Measurements from ENCODE around the gene HTRA3. TPM values are rescaled to one million over a fixed set of nuclear protein-coding genes. Genes with fewer than 3 reads are reported as not detected.

The HTRA3 gene
- total and polyA plus RNA-seq, 2 experiments from 2014 or later = 6.9 to 15.7 TPM

DNA sequence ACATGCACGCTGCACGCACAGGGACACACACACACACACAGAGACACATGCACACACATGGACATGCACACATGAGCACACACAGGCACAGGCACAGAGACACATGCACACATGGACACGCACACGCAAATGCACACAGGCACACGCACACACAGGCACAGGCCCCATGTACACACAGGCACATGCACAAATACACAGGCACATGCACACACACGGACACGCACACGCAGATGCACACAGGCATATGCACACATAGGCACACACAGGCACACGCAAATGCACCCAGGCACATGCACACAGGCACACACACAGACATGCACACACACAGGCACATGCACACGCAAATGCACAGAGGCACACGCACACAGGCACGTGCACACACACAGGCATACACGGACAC, 30.3 kb upstream of the HTRA3 start:
- DNase-seq (ENCODE audit: low read depth in 1 of 2, low spot score in 1 of 2) = no peak
- TF ChIP-seq, protein P1, sequence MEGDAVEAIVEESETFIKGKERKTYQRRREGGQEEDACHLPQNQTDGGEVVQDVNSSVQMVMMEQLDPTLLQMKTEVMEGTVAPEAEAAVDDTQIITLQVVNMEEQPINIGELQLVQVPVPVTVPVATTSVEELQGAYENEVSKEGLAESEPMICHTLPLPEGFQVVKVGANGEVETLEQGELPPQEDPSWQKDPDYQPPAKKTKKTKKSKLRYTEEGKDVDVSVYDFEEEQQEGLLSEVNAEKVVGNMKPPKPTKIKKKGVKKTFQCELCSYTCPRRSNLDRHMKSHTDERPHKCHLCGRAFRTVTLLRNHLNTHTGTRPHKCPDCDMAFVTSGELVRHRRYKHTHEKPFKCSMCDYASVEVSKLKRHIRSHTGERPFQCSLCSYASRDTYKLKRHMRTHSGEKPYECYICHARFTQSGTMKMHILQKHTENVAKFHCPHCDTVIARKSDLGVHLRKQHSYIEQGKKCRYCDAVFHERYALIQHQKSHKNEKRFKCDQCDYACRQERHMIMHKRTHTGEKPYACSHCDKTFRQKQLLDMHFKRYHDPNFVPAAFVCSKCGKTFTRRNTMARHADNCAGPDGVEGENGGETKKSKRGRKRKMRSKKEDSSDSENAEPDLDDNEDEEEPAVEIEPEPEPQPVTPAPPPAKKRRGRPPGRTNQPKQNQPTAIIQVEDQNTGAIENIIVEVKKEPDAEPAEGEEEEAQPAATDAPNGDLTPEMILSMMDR (IDR thresholded peaks at IDR 0.05; ENCODE audit: low read depth, low read length) = no peak
- Histone ChIP-seq H3K27ac (no peak overlapping the region), H3K27me3 (no peaks in the 10 kb centered on the region), H3K4me1 (ENCODE audit: low read depth) (peaks cover 8% of the 10 kb centered on the region), H3K36me3 (no peaks in the 10 kb centered on the region), H3K9me3 (ENCODE audit: low read depth) (no peaks in the 10 kb centered on the region), H3K4me3 (no peak overlapping the region)

DNA sequence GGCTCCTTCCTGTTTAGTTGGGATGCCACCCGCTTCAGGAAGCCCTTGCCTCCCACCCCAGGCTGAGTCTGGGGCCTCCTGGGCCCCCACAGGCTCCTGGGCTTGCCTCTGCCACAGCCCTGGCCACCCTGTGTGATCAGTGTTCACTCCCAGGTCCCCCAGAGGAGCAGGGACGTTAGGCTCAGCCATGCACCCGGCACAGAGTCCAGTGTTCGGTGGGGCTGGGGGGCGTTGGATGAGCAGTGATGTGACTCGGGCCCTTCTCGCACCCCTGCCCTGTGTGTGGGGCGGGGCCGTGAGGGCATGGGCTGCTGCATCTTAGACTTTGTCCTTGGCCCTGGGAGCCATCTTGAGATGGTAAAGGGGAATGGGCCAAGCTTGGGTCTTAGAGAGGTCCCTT, 29.9 kb upstream of the HTRA3 start:
- H3K27me3 ChIP-seq = no peaks in the 10 kb centered on the region
- no peaks in the 10 kb centered on the region for H3K9me3 ChIP-seq (ENCODE audit: low read depth)
- H3K4me1 ChIP-seq (ENCODE audit: low read depth) = peaks cover 8% of the 10 kb centered on the region
- no peak for DNase-seq (ENCODE audit: low read depth in 1 of 2, low spot score in 1 of 2)
- H3K36me3 ChIP-seq = no peaks in the 10 kb centered on the region
- no peak overlapping the region for H3K27ac ChIP-seq
- TF ChIP-seq, protein P1 (IDR thresholded peaks at IDR 0.05; ENCODE audit: low read depth, low read length) = no peak
- H3K4me3 ChIP-seq = no peak overlapping the region

DNA sequence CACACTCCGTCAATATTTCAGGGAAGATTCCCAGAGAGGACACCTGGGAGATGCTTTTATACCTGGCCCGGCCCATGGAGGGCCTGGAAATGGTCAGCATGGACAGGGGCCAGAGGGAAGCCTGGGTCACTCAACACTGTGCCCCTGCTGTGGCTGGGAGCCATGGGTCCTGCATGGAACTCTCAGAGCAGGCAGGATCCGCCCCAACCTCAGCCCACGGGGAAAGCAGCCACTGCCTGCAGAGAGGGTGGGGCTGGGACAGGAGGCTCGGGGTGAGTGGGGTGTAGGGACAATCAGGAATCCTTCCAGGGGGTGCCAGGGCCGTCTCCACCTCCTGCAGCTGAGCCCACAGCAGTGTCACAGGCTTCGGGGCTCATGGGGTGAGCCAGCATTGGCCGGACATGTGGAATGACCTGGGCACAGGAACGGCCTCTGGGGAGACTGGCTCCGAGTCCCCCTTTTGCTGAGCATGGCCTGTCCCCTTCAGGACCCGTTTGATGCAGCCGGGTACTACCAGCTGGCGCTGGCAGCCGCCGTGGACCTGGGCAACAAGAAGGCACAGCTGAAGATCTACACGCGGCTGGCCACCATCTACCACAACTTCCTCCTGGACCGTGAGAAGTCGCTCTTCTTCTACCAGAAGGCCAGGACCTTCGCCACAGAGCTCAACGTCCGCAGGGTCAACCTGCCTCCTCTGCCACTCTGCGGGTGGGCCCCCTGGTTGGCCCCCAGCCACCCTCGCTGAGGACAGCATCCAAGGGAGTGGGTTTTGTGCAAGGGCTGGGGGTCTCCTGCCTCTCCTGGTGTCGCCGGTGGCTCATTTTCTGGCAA, 29.1 kb upstream of the HTRA3 start:
- H3K4me3 ChIP-seq = no peak overlapping the region
- H3K4me1 ChIP-seq (ENCODE audit: low read depth) = peaks cover 8% of the 10 kb centered on the region
- TF ChIP-seq, protein P1 (IDR thresholded peaks at IDR 0.05; ENCODE audit: low read depth, low read length) = no peak
- H3K9me3 ChIP-seq (ENCODE audit: low read depth) = no peaks in the 10 kb centered on the region
- DNase-seq (ENCODE audit: low read depth in 1 of 2, low spot score in 1 of 2) = no peak
- H3K27me3 ChIP-seq = no peaks in the 10 kb centered on the region
- H3K36me3 ChIP-seq = no peaks in the 10 kb centered on the region
- H3K27ac ChIP-seq = no peak overlapping the region

DNA sequence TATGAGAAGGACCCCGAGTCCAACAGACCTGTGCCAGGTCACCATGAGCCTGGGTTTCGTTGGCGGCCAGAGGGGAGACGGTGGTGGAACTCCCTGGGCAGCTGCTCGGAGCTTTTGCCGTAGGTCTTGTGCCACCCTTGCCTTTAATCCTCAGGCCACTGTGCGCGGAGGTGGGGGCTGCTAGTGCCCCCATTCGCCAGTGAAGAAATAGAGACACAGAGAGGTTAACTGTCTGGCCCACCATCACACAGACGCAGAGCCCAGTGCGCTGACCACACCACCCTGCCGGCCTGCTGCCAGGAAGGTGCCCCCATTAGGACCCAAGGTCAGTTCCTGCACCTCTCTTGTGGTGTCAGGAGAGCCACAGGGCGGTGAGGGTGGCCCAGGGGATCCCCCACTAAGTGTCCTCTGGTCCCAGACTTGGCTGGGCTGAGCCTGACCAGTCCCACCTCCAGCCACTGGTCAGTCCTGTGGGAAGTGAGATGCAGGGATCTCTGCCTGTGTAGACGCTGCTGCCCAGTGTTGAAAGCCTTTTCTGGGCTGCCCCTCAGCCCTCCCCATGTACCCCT, 28.3 kb upstream of the HTRA3 start:
- no peak for DNase-seq (ENCODE audit: low read depth in 1 of 2, low spot score in 1 of 2)
- Histone ChIP-seq H3K9me3 (ENCODE audit: low read depth) (no peaks in the 10 kb centered on the region), H3K36me3 (no peaks in the 10 kb centered on the region), H3K4me1 (ENCODE audit: low read depth) (peaks cover 11% of the 10 kb centered on the region), H3K4me3 (no peak overlapping the region), H3K27me3 (no peaks in the 10 kb centered on the region), H3K27ac (no peak overlapping the region)
- TF ChIP-seq, protein P1 (IDR thresholded peaks at IDR 0.05; ENCODE audit: low read depth, low read length) = no peak

DNA sequence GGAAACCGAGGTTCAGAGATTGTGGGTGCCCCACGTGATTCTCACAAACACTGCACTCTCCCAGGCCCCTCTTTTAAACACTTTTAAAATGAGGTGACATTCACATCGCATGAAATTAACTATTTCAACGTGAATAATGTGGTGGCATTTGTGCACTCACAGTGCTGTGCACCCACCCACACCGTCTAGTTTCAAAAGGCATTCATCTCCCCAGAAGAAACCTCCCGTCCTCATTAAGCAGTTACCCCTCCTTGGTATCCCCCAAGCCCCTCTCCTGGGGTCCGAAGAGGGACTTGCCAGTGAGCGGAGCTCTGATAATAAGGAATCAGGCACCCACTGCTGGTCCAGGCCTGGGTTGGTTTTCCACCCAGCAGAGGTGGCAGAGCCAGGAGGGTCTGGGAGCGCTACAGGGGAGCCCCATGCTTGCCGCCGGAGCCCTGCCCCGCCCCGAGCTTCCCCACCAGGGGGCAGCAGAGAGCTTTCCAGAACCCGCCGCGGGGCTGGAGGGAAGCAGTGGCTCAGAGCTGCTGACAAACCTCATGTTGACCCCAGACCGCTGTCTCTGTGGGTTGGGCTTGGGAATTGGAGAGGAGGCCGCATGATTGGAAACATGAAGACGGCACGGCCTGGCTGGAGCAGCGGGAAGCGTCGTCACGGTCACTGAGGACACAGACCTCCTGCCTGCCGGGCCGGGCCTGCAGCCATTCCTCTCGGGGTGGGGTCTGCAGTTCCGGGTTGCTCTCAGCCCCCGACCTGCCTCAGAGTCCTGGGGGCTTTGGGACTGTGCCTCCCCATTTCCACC, 27.5 kb upstream of the HTRA3 start:
- peak; percentile 96 to 97 for DNase-seq (ENCODE audit: low read depth in 1 of 2, low spot score in 1 of 2)

More for the DNA sequence above, 27.5 kb upstream of the HTRA3 start:
- H3K36me3 ChIP-seq = no peaks in the 10 kb centered on the region
- TF ChIP-seq, protein P1 (IDR thresholded peaks at IDR 0.05; ENCODE audit: low read depth, low read length) = peak; percentile 96
- H3K4me3 ChIP-seq = no peak overlapping the region
- H3K27ac ChIP-seq = peak overlapping the region; percentile 32
- H3K4me1 ChIP-seq (ENCODE audit: low read depth) = peaks cover 18% of the 10 kb centered on the region
- H3K9me3 ChIP-seq (ENCODE audit: low read depth) = no peaks in the 10 kb centered on the region
- no peaks in the 10 kb centered on the region for H3K27me3 ChIP-seq

All from cardiac muscle cell (in vitro differentiated cells and primary cell).